Fibroblast of skin of left biceps (primary cell): ENCODE measurements around the gene LRP5.

ENCODE experiments used
- DNase-seq, 2 experiments: peaks; one replicate each; pipeline ENCODE4 v3.0.0-alpha.2; 2013; ENCODE audit warnings: low read depth in 2 of 2

LRP5 gene

GRCh38 chr11:68370211-68371111 is 58.1 kb downstream of the LRP5 start:
- DNase-seq = no peak

- DNase-seq = no peak
Measured at GRCh38 chr11:68371171-68372041, 59.0 kb downstream of the LRP5 start.

GRCh38 chr11:68372114-68372513 is 59.7 kb downstream of the LRP5 start:
- DNase-seq = no peak

- no peak for DNase-seq
Measured at GRCh38 chr11:68372625-68373024, 60.2 kb downstream of the LRP5 start.

- DNase-seq = peak; percentile 79 to 84
Measured at GRCh38 chr11:68373189-68373814, 60.9 kb downstream of the LRP5 start.

GRCh38 chr11:68373815-68374501 is 61.6 kb downstream of the LRP5 start:
- DNase-seq = no peak

- no peak for DNase-seq
Measured at GRCh38 chr11:68374531-68374930, 62.1 kb downstream of the LRP5 start.

- DNase-seq = no peak
Measured at GRCh38 chr11:68375337-68375736, 62.9 kb downstream of the LRP5 start.

GRCh38 chr11:68375766-68376165 is 63.4 kb downstream of the LRP5 start:
- no peak for DNase-seq

- DNase-seq = no peak
Measured at GRCh38 chr11:68377389-68377795, 65.0 kb downstream of the LRP5 start.

GRCh38 chr11:68379206-68379605 is 66.8 kb downstream of the LRP5 start:
- no peak for DNase-seq

- DNase-seq = no peak
Measured at GRCh38 chr11:68380786-68381622, 68.6 kb downstream of the LRP5 start.

GRCh38 chr11:68381716-68382115 is 69.3 kb downstream of the LRP5 start:
- no peak for DNase-seq

GRCh38 chr11:68382358-68382998 is 70.1 kb downstream of the LRP5 start:
- DNase-seq = no peak

- no peak for DNase-seq
Measured at GRCh38 chr11:68383976-68384501, 71.6 kb downstream of the LRP5 start.

- no peak for DNase-seq
Measured at GRCh38 chr11:68384530-68385081, 72.2 kb downstream of the LRP5 start.

GRCh38 chr11:68385128-68385527 is 72.7 kb downstream of the LRP5 start:
- DNase-seq = no peak

GRCh38 chr11:68386331-68386978 is 74.1 kb downstream of the LRP5 start:
- DNase-seq = no peak

GRCh38 chr11:68387840-68388239 is 75.4 kb downstream of the LRP5 start:
- DNase-seq = no peak
